Measurements from ENCODE around the gene TMCC1. TPM values are rescaled to one million over a fixed set of nuclear protein-coding genes. Genes with fewer than 3 reads are reported as not detected.

TMCC1 gene
- total and polyA plus RNA-seq, 9 donors: 13.2 to 57.2 (median 42.4) TPM

DNA sequence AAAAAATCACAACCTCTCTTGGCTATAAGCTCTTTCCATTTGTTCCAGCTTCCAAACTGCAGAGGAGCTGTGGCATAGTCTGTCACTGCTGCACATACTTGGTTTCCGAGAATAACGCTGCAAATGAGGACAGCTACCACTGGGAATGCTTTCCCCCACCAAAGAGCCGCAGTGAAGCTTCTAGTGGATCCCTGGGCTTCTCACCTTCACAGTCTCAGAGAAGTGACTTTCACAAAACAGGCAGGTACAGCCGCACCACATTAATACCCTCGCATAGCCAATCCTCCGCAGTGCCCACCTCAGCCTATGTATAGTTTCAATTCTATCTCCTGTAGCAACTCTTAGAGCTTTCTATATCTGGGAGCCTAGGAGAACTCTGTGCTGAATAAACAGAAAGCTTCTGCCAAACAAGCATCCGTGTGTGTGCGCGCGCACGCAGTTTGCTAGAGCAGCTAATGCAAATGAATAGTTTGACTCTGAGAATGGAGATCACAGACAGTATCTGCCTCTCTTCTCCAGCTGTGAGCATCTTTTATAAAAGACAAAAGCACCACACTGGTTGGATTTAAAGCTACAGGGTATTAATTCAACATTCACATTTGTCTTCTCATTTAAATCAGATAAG is 205.1 kb downstream of the TMCC1 start:
- intact Hi-C loops (cut with DNase I): no loop called here
- Histone ChIP-seq H3K4me3 (no peak overlapping the region), H3K27me3 (no peaks in the 10 kb centered on the region), H3K27ac (peak overlapping the region in 1 of 2 donors; percentile 57), H3K4me1 (ENCODE audit: insufficient read depth) (peaks cover 5% of the 10 kb centered on the region), H3K9me3 (no peaks in the 10 kb centered on the region), H3K36me3 (no peaks in the 10 kb centered on the region)
- DNase-seq: peak; percentile 74 to 88 (median 81)
- TF ChIP-seq EP300 (IDR thresholded peaks at IDR 0.05): no peak
- TF ChIP-seq, protein P1, sequence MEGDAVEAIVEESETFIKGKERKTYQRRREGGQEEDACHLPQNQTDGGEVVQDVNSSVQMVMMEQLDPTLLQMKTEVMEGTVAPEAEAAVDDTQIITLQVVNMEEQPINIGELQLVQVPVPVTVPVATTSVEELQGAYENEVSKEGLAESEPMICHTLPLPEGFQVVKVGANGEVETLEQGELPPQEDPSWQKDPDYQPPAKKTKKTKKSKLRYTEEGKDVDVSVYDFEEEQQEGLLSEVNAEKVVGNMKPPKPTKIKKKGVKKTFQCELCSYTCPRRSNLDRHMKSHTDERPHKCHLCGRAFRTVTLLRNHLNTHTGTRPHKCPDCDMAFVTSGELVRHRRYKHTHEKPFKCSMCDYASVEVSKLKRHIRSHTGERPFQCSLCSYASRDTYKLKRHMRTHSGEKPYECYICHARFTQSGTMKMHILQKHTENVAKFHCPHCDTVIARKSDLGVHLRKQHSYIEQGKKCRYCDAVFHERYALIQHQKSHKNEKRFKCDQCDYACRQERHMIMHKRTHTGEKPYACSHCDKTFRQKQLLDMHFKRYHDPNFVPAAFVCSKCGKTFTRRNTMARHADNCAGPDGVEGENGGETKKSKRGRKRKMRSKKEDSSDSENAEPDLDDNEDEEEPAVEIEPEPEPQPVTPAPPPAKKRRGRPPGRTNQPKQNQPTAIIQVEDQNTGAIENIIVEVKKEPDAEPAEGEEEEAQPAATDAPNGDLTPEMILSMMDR (IDR thresholded peaks at IDR 0.05): no peak
- TF ChIP-seq POLR2A (IDR thresholded peaks at IDR 0.05): no peak
- WGBS, 3 donors: 3 to 10% (median 6%) methylated on average over 11 of the region's 11 CpGs

DNA sequence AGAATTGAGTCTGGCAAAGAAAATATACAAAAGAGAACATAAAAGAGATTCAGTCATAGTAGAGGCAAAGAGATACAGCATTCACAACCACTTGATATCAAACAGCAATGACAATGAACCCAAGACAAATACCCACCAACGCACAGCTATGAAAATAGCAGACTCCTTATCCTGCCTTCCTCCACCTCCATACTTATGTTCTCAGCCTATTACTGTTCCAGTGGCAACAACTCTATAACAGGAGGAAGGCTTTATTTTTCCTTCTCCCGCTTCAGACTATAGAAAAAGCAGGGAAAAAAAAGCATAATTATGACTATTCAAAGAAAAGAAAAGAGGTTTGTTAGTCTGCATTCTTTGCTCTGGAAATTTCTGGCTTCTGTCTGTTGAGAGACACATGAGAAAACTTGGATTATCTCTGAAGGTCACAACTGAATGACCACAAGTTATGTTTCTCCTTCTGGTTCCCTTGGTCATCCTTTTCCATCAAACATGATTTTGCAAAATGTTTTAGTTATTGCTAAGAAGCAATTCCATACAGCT is 205.9 kb downstream of the TMCC1 start:
- Histone ChIP-seq H3K27ac (peak overlapping the region in 1 of 2 donors; percentile 33), H3K36me3 (no peaks in the 10 kb centered on the region), H3K9me3 (no peaks in the 10 kb centered on the region), H3K27me3 (no peaks in the 10 kb centered on the region), H3K4me1 (ENCODE audit: insufficient read depth) (peaks cover 5% of the 10 kb centered on the region), H3K4me3 (no peak overlapping the region)
- 37 to 48% (median 39%) methylated on average over 2 of the region's 2 CpGs for WGBS, 3 donors
- TF ChIP-seq, protein P1 (IDR thresholded peaks at IDR 0.05): no peak
- DNase-seq: no peak
- intact Hi-C loops (cut with DNase I): no loop called here

GRCh38 chr3:129686941-129687340 is 206.6 kb downstream of the TMCC1 start:
- 89 to 97% (median 91%) methylated on average over 2 of the region's 2 CpGs for WGBS, 3 donors
- Histone ChIP-seq H3K4me1 (ENCODE audit: insufficient read depth) (peaks cover 5% of the 10 kb centered on the region), H3K27ac (peak overlapping the region in 1 of 2 donors; percentile 33), H3K36me3 (no peaks in the 10 kb centered on the region), H3K9me3 (no peaks in the 10 kb centered on the region), H3K4me3 (no peak overlapping the region), H3K27me3 (no peaks in the 10 kb centered on the region)
- no peak for DNase-seq
- no peak for TF ChIP-seq EP300 (IDR thresholded peaks at IDR 0.05)
- no peak for TF ChIP-seq POLR2A (IDR thresholded peaks at IDR 0.05)
- TF ChIP-seq, protein P1 (IDR thresholded peaks at IDR 0.05): no peak
- intact Hi-C loops (cut with DNase I): no loop called here

- intact Hi-C loops (cut with DNase I): no loop called here
- Histone ChIP-seq H3K27ac (no peak overlapping the region), H3K27me3 (no peaks in the 10 kb centered on the region), H3K36me3 (no peaks in the 10 kb centered on the region), H3K4me1 (ENCODE audit: insufficient read depth) (peaks cover 5% of the 10 kb centered on the region), H3K4me3 (no peak overlapping the region), H3K9me3 (no peaks in the 10 kb centered on the region)
- WGBS, 3 donors: 87 to 95% (median 90%) methylated on average over 3 of the region's 3 CpGs
- DNase-seq: no peak
- TF ChIP-seq, protein P1 (IDR thresholded peaks at IDR 0.05): no peak
- no peak for TF ChIP-seq POLR2A (IDR thresholded peaks at IDR 0.05)
- no peak for TF ChIP-seq EP300 (IDR thresholded peaks at IDR 0.05)
Measured at GRCh38 chr3:129684270-129684669, 209.2 kb downstream of the TMCC1 start.
